Ramos (cell line): ENCODE results near the gene OSBPL3.
"Not testable (repeated sequence)": the region's sequence is repeated elsewhere in the genome, so short reads cannot be mapped to it uniquely, and the experiment has no call there.

ENCODE experiments used
- in situ Hi-C: fragments of 300-500 bp; cut with MboI; formaldehyde crosslinking; loops from one replicate; pipeline ENCODE4 v1.14.3; 2022; ENCODE audit warnings: low sequenced_read_pairs; ENCODE audit not compliant: unreplicated experiment

The OSBPL3 gene, protein sequence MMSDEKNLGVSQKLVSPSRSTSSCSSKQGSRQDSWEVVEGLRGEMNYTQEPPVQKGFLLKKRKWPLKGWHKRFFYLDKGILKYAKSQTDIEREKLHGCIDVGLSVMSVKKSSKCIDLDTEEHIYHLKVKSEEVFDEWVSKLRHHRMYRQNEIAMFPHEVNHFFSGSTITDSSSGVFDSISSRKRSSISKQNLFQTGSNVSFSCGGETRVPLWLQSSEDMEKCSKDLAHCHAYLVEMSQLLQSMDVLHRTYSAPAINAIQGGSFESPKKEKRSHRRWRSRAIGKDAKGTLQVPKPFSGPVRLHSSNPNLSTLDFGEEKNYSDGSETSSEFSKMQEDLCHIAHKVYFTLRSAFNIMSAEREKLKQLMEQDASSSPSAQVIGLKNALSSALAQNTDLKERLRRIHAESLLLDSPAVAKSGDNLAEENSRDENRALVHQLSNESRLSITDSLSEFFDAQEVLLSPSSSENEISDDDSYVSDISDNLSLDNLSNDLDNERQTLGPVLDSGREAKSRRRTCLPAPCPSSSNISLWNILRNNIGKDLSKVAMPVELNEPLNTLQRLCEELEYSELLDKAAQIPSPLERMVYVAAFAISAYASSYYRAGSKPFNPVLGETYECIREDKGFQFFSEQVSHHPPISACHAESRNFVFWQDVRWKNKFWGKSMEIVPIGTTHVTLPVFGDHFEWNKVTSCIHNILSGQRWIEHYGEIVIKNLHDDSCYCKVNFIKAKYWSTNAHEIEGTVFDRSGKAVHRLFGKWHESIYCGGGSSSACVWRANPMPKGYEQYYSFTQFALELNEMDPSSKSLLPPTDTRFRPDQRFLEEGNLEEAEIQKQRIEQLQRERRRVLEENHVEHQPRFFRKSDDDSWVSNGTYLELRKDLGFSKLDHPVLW

DNA sequence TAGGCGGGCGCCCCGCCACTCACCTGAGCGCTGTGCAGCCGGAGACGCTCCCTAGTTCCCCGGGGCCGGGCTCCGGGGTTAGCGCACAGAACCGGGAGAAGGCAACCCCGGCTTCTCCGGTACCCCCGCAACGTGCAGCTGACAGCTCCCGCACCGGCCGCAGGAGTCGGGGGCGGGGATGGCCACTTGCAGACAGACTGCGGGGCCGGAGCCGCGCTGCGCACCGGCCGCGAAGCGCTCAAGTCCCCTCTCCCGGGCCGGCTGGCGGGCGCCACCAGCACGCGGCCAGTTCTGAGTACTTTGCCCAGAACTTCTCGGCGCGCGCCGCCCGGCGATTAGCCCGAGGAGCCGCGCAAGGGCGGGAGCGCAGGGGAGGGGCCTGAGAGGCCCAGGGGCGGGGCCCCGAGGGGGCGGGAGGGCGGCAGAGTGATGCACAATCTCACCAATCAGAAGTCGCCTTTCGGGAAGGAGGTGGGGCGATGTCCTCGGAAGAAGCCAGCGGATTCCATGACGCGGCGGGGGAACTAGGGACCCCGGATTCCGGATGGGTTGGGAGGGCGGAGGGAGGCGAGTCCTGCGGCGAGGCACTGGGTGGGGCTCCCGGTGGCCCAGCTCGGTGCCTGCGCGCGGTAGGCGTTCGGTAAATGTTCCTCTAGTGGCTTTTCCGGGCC, at the start of gene OSBPL3:
OSBPL3 (minus strand) TSS at position 316 of the 671 bp plus-strand sequence. CDS start 87,706 bp downstream, outside the sequence.
- in situ Hi-C loops = loop anchor here (10.0 kb wide), 1 partner anchor 155 kb away; no protein-coding TSS in a partner anchor

- in situ Hi-C loops = no loop called here
These were observed 49.1 kb upstream of the OSBPL3 start for GRCh38 chr7:25029075-25029474.

GRCh38 chr7:25028370-25029021, 48.5 kb upstream of the OSBPL3 start:
- in situ Hi-C loops = no loop called here

- in situ Hi-C loops = no loop called here
These were observed 46.2 kb upstream of the OSBPL3 start for GRCh38 chr7:25026156-25026555.

DNA sequence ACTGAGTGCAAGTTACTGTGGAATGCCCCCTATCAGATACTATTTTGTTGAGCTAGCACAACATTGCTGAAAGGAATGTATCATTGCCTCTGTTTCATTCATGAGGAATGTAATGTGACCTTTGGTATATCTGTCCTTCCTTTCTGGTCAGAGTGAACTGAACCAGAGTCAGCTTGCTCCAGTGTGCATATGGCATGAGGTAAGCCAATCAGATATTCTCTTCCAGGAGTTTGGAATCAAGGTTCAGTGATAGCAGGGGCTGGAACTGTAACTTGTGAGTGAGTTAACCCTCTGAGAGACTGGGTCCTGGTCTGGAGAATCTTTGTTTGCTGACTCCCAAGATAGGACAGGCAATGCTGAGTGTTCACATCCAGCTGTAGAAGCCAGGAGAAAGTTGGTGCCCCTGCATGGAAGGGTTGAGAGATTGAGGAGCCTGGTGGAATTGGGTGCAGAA, 45.3 kb upstream of the OSBPL3 start:
- in situ Hi-C loops = no loop called here

- in situ Hi-C loops = no loop called here
These were observed 44.1 kb upstream of the OSBPL3 start for GRCh38 chr7:25024066-25024465.

- in situ Hi-C loops = not testable (repeated sequence)
These were observed 37.7 kb upstream of the OSBPL3 start for GRCh38 chr7:25017671-25018070.

DNA sequence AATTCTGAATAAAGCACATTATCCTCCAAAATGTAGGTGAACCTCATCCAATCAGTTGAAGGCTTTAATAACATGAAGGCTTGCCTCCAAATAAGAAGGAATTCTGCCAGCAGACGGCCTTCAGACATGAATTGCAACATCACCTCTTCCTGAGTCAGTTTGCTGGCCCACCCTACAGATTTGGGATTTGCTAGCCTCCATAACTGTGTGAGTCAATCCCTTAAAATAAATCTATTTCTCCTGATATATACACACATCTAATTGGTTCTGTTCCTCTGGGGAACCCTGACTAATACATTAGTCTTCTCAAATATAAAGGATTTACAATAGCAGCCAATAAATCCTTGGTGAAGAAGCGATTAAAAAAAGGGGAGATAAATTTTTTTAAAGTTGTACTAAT, 34.8 kb upstream of the OSBPL3 start:
- in situ Hi-C loops = no loop called here

GRCh38 chr7:25012710-25013109, 32.7 kb upstream of the OSBPL3 start:
- in situ Hi-C loops = not testable (repeated sequence)

- in situ Hi-C loops = no loop called here
These were observed 32.3 kb upstream of the OSBPL3 start for GRCh38 chr7:25012254-25012653.

DNA sequence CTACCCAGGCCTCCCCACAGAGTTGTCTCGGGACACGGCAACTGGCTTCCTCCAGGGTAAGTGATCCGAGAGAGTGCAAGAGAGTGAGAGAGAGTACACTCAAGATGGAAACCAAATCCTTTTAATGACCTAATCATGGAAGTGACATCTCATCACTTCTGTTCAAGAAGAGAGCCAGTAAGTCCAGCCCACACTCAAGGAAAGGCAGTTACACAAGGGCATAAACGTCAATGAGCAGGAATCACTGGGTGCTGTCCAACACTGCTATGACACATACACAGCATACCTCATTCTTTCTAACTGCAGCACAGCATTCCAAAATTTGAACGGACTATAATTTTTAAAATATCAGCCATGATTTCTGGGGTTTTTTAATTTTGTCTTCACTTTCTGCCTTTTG, 29.3 kb upstream of the OSBPL3 start:
- in situ Hi-C loops = no loop called here

DNA sequence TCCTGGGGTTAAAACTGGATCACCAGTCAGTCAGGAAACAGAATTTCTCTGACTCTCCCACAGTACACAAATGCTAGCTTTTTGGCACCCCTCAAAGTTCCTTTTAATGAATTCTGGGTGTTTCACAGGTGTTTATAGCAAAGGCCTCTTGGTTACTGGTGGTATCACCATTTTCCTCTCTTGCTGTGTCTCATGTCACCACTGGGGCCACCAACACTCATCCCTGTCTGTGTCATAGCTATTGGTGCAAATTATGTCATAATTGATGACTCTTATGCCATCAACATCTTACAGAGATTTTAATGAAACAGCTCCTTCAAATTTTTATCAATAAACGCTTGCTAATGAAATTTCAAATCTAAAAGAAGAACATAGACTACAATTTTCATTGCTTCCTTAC, 27.7 kb upstream of the OSBPL3 start:
- in situ Hi-C loops = no loop called here

DNA sequence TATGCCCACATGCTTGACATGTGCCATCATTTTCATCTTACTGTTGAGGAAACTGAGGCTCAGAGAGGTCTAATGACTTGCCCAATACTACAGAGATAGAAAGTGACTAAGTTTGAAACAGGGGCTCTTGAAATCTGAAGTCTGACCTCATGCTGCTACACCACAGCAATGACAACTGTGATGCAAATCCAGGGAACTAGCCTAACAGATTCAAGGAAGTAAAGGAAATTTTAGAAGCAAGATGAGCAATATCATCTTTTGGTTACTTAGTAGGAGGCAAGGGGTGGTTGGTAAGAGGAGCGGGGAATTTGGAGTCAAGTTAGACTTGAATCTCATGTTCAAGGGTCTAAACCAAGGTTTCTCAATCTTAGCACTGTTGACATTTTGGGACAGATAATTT, 26.3 kb upstream of the OSBPL3 start:
- in situ Hi-C loops = no loop called here

- in situ Hi-C loops = no loop called here
These were observed 25.7 kb upstream of the OSBPL3 start for GRCh38 chr7:25005658-25006057.

- in situ Hi-C loops = no loop called here
These were observed 22.8 kb upstream of the OSBPL3 start for GRCh38 chr7:25002786-25003185.

DNA sequence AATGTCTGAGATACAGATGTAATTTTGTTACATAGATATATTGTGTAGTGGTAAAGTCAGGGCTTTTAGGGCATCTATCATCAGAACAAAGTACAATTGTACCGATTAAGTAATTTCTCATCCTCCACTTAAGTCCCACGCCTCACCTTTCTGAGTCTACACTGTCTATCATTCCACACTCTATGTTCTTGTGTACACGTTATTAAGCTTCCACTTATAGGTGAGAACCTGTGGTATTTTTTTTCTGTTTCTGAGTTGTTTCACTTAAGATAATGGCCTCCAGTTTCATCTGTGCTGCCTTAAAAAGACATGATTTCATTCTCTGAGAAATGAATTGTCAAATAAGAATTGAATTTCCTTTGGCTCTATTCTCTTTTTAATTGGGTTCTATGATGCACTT, 15.5 kb upstream of the OSBPL3 start:
- in situ Hi-C loops = no loop called here

DNA sequence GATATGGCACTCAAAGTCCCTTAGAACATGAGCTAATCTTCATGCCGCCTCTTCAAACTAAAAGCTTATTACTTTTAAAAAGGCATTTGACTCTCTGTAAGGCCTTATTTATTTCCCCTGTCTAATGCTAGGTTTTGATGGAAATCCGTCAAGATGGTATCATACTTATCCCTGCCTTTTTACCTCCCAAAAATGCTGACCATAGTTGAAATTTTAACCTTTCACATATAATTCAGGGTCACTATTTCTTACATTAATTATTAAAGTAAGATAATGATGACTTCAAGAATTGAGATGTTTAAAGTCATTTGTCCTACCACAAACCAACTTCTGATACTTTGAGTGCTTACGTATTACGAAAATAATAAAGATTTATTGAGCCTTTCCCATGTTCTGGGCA, 12.3 kb upstream of the OSBPL3 start:
- in situ Hi-C loops = no loop called here

DNA sequence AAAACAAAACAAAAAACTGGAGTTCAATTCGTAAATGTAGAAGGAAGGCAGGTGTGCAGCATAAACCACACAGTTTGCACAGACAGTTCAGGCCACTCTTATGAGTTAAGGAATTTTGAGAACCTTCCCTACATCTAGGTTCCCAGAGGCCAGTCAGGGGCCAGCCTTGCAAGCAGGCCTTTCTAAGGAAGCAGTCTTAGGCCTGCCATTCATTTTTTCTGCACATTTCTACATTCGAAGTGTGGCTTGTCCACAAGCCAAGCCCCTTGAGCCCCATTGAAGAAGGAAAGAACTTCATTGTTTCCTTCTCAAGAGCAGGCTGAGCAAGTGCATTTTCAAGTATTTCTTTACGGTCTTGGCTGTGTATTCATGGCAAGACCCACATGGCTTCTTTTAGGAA, 11.4 kb upstream of the OSBPL3 start:
- in situ Hi-C loops = no loop called here

DNA sequence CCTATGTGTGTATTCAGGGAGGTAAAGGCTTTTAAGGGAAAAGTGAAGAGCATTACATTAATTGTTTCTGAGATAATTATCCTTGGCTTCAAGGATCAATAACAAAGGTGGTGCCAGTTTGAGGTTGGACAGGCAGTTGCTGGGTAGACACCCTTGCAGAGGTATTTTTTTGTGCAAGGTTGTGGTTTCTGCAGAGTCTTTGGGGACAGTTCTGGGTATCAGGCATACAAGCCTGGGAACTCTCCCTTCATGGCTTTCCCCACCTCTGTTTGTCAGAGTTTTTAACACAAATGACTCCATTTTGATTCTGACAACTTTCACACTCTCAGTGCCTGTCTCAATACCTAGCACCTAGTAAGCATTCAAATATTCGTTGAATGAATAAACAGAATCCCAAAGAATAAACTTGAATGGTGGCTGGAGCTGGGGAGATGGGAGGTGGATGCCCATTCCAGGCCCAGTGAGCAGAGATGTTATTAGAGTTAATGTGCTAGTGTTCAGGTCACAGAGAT, 7.4 kb upstream of the OSBPL3 start:
- in situ Hi-C loops = loop anchor here (10.0 kb wide), 1 partner anchor 163 kb away; no protein-coding TSS in a partner anchor

- in situ Hi-C loops = loop anchor here (10.0 kb wide), 1 partner anchor 158 kb away; no protein-coding TSS in a partner anchor
These were observed 2.9 kb upstream of the OSBPL3 start for GRCh38 chr7:24982917-24983316.
